GM12878 (cell line): Measurements from ENCODE around the gene PHGDH. TPM values are rescaled to one million over a fixed set of nuclear protein-coding genes. Genes with fewer than 3 reads are reported as not detected.

Experiments used
- ATAC-seq: fragments of 200-7000 bp; cut with Tn5 transposase; 3 replicates; pipeline ENCODE4 v1.9.1; 2020; ENCODE audit warnings: mild to moderate bottlenecking, moderate library complexity
- BruUV-seq: library from RNA; stranded (reverse); fragments of 400-500 nt; replicated peaks from 2 replicates; lab custom pipeline; 2021; lab: Mats Ljungman, UMichigan
- CTCF ChIA-PET: fragments of 300-600 bp; sonication (Branson Sonifier 250); formaldehyde crosslinking; extraction: SDS; loops from one replicate; lab custom pipeline; 2021; ENCODE audit warnings: inconsistent platforms; lab: Yijun Ruan, JAX
- POLR2A ChIA-PET: fragments of 350-600 bp; formaldehyde crosslinking; extraction: SDS; loops from one replicate; lab custom pipeline; 2021; ENCODE audit warnings: inconsistent platforms; lab: Charles Lee
- RAD21 ChIA-PET: fragments of 300-600 bp; sonication (Branson Sonifier 250); formaldehyde crosslinking; loops from one replicate; lab custom pipeline; 2023; ENCODE audit warnings: antibody characterized with exemption; ENCODE audit not compliant: unreplicated experiment; lab: Charles Lee
- SMC1A ChIA-PET: fragments of 300-600 bp; sonication (Branson Sonifier 250); formaldehyde crosslinking; loops from one replicate; lab custom pipeline; 2023; ENCODE audit not compliant: unreplicated experiment, uncharacterized antibody; lab: Charles Lee
- DNase-seq: peaks from one replicate; pipeline ENCODE4 v3.0.0-alpha.2; 2011; ENCODE audit warnings: low read depth, low spot score
- FAIRE-seq: peaks from 3 replicates; lab custom pipeline; 2011; peaks lifted over from hg19 to GRCh38; lab: Jason Lieb, UNC
- H2AFZ ChIP-seq: 2 replicates; pipeline ENCODE4 v1.6.0; 2011; ENCODE audit warnings: low read depth, low read length, control low read depth; ENCODE audit not compliant: control insufficient read depth
- H3K27ac ChIP-seq: 2 replicates; pipeline ENCODE4 v1.5.1; 2011; ENCODE audit warnings: control low read depth; ENCODE audit not compliant: control insufficient read depth, insufficient read depth
- H3K27me3 ChIP-seq, 2 experiments: replicated peaks in 1 of 2; 2 replicates each; pipeline versions ENCODE4 v1.6.0 to v1.6.1; 2011; ENCODE audit warnings: low read length in 1 of 2; ENCODE audit not compliant: control insufficient read depth in 2 of 2, insufficient read depth in 2 of 2
- H3K36me3 ChIP-seq, 2 experiments: 2 replicates each; pipeline ENCODE4 v1.5.1; 2011; ENCODE audit warnings: low read length in 1 of 2; ENCODE audit not compliant: control insufficient read depth in 2 of 2, insufficient read depth in 2 of 2
- H3K4me1 ChIP-seq: 2 replicates; pipeline ENCODE4 v1.6.1; 2011; ENCODE audit warnings: mild to moderate bottlenecking, low read length, moderate library complexity, mixed read lengths; ENCODE audit not compliant: control insufficient read depth, insufficient read depth
- H3K4me2 ChIP-seq: 2 replicates; pipeline ENCODE4 v1.6.0; 2011; ENCODE audit warnings: control low read depth; ENCODE audit not compliant: control insufficient read depth, insufficient read depth
- H3K4me3 ChIP-seq: fragments of 200-600 bp; sonication (generic); 2 replicates; pipeline ENCODE4 v1.5.1; 2016
- H3K79me2 ChIP-seq: 2 replicates; pipeline ENCODE4 v1.6.0; 2011; ENCODE audit warnings: low read length; ENCODE audit not compliant: control insufficient read depth, insufficient read depth
- H3K9ac ChIP-seq: 2 replicates; pipeline ENCODE4 v1.8.0; 2011; ENCODE audit warnings: low read length, control low read depth, mixed read lengths; ENCODE audit not compliant: control insufficient read depth, insufficient read depth
- H3K9me3 ChIP-seq: replicated peaks from 3 replicates; pipeline ENCODE4 v1.5.1; 2011; ENCODE audit warnings: mild to moderate bottlenecking, low read length; ENCODE audit not compliant: control insufficient read depth, insufficient read depth
- H4K20me1 ChIP-seq: 2 replicates; pipeline ENCODE4 v1.6.0; 2011; ENCODE audit not compliant: control insufficient read depth, insufficient read depth
- BCL11A ChIP-seq: IDR thresholded peaks from 2 replicates; pipeline ENCODE4 v1.6.1; 2011; ENCODE audit warnings: low read depth, low read length
- BCL3 ChIP-seq: IDR thresholded peaks from 2 replicates; pipeline ENCODE4 v1.6.1; 2011; ENCODE audit warnings: borderline replicate concordance, low read depth, mild to moderate bottlenecking, moderate library complexity, low read length; ENCODE audit not compliant: insufficient read depth, poor library complexity, severe bottlenecking
- CREM ChIP-seq: IDR thresholded peaks from 2 replicates; pipeline ENCODE4 v1.6.1; 2014; ENCODE audit warnings: antibody characterized with exemption, low read depth
- DPF2 ChIP-seq: fragments of 450-650 bp; IDR thresholded peaks from 2 replicates; pipeline ENCODE4 v1.6.1; 2017; ENCODE audit warnings: mild to moderate bottlenecking
- ELK1 ChIP-seq: IDR thresholded peaks from 2 replicates; pipeline ENCODE4 v1.6.1; 2012; ENCODE audit warnings: low read depth, low read length, improper control_type of control experiment
- GABPA ChIP-seq: IDR thresholded peaks from 2 replicates; pipeline ENCODE4 v1.6.1; 2014; ENCODE audit warnings: antibody characterized with exemption, low read depth, mild to moderate bottlenecking, inconsistent platforms
- NR2C1 ChIP-seq: fragments of 450-650 bp; IDR thresholded peaks from 2 replicates; pipeline ENCODE4 v1.6.1; 2017; ENCODE audit warnings: antibody characterized with exemption, mild to moderate bottlenecking, moderate library complexity
- RELB ChIP-seq: fragments of 450-650 bp; IDR thresholded peaks from 2 replicates; pipeline ENCODE4 v1.6.1; 2017; ENCODE audit warnings: low read depth, mild to moderate bottlenecking, moderate library complexity
- SIN3A ChIP-seq: IDR thresholded peaks from 2 replicates; pipeline ENCODE4 v1.6.1; 2012; ENCODE audit warnings: low read depth, low read length, improper control_type of control experiment
- SMARCA5 ChIP-seq: fragments of 450-650 bp; IDR thresholded peaks from 2 replicates; pipeline ENCODE4 v1.6.1; 2017; ENCODE audit warnings: mild to moderate bottlenecking
- SP1 ChIP-seq: IDR thresholded peaks from one replicate; pipeline ENCODE4 v1.6.1; 2011; ENCODE audit warnings: low read depth, low read length
- SUZ12 ChIP-seq: fragments of 200-600 bp; sonication (generic); IDR thresholded peaks from one replicate; pipeline ENCODE4 v1.6.1; 2018; ENCODE audit warnings: antibody characterized with exemption, mild to moderate bottlenecking; ENCODE audit not compliant: unreplicated experiment
- USF2 ChIP-seq: IDR thresholded peaks from 2 replicates; pipeline ENCODE4 v1.6.1; 2011; ENCODE audit warnings: low read depth, low read length, improper control_type of control experiment, borderline replicate concordance
- ZNF24 ChIP-seq: fragments of 450-650 bp; IDR thresholded peaks from 2 replicates; pipeline ENCODE4 v1.6.1; 2017; ENCODE audit warnings: antibody characterized with exemption, mild to moderate bottlenecking
- ZNF592 ChIP-seq: fragments of 450-650 bp; IDR thresholded peaks from 2 replicates; pipeline ENCODE4 v1.6.1; 2017; ENCODE audit warnings: mild to moderate bottlenecking, moderate library complexity
- WGBS: methylation state at CpG from one replicate; pipeline ENCODE4 v1.1.6; 2016; ENCODE audit warnings: low lambda C conversion rate; ENCODE audit not compliant: insufficient replicate concordance, insufficient coverage; ENCODE audit errors: missing lambda C conversion rate; 5-methylcytosine and 5-hydroxymethylcytosine counted together
- in situ Hi-C: fragments of 300-500 bp; cut with MboI; formaldehyde crosslinking; loops from 9 replicates; pipeline ENCODE4 v1.14.3; 2018; ENCODE audit warnings: mixed read lengths
- intact Hi-C: fragments of 100-400 bp; cut with micrococcal nuclease; formaldehyde crosslinking; loops from one replicate; pipeline ENCODE4 v1.14.2; 2022; ENCODE audit not compliant: unreplicated experiment
- polyA plus RNA-seq, 11 experiments: library from polyadenylated mRNA; depleted of rRNA in 4 of 11; unstranded in 6 of 11; stranded (reverse) in 5 of 11; fragments of >200 nt; fragmentation: Nextera tagmentation in 4 of 11; fragmentation: Illumina TruSeq in 1 of 11; extraction: Ambion mirVana in 4 of 11; extraction: Trizol in 1 of 11; gene quantifications; 1 replicate in 1 of 11; 2 replicates in 10 of 11; pipeline versions ENCODE4 v1.2.1 to v1.2.3, GENCODE V29; 2011 to 2016; ENCODE audit warnings: inconsistent platforms in 2 of 11, missing spikeins in 2 of 11, low read depth in 1 of 11
- total RNA-seq, 4 experiments: library from RNA; depleted of rRNA in 3 of 4; stranded (reverse); fragments of >200 nt in 3 of 4; fragmentation: Illumina TruSeq in 1 of 4; extraction: Trizol in 1 of 4; gene quantifications; 2 replicates each; pipeline versions ENCODE4 v1.2.1 to v1.2.3, GENCODE V29; 2013 to 2021

The PHGDH gene
- total and polyA plus RNA-seq, 10 of the 15 experiments (the other 5 are each of a cell fraction or from before 2014, with no cell fraction given) = 3.9 to 47.8 (median 25.9) TPM

- Histone ChIP-seq H3K27me3 (0 out of 4 replicates have a peak, but pooled peaks cover 0 to 2% of the 10 kb centered on the region in 2 experiments), H3K79me2 (no peaks in the 10 kb centered on the region), H3K9ac (no peak overlapping the region), H3K27ac (no peak overlapping the region), H3K36me3 (no peaks in the 10 kb centered on the region), H3K4me2 (no peak overlapping the region), H3K4me3 (no peak overlapping the region), H2AFZ (no peak overlapping the region), H3K9me3 (no peaks in the 10 kb centered on the region), H4K20me1 (no peaks in the 10 kb centered on the region), H3K4me1 (no peaks in the 10 kb centered on the region)
- ChIA-PET RAD21 (interaction anchor here (0.7 to 1.2 kb wide), 2 partner anchors 63 to 74 kb away, joined by 3 read pairs; no protein-coding TSS in a partner anchor), SMC1A (interaction anchor here (0.8 to 1.2 kb wide), 3 partner anchors 11 to 68 kb away, joined by 3 to 4 read pairs (median 4); no protein-coding TSS in a partner anchor), CTCF (interaction anchor here (1.0 to 2.1 kb wide), 4 partner anchors 8 to 25 kb away, joined by 3 to 7 read pairs (median 4); no protein-coding TSS in a partner anchor), POLR2A (no interaction called here)
- FAIRE-seq (no peak), DNase-seq (no peak), ATAC-seq (no peak)
- in situ Hi-C loops = no loop called here
- intact Hi-C loops = no loop called here
- BruUV-seq = no TSS peak
- no peak for TF ChIP-seq RELB
- no peak for TF ChIP-seq NR2C1
- TF ChIP-seq BCL3 = no peak
- no peak for TF ChIP-seq CREM
- TF ChIP-seq BCL11A = no peak
- no peak for TF ChIP-seq DPF2
- TF ChIP-seq GABPA = no peak
- TF ChIP-seq SIN3A = no peak
- TF ChIP-seq ELK1 = no peak
- no peak for TF ChIP-seq ZNF24
- TF ChIP-seq SUZ12 = no peak
- TF ChIP-seq ZNF592 = no peak
- TF ChIP-seq SP1 = no peak
- TF ChIP-seq USF2 = no peak
- TF ChIP-seq SMARCA5 = no peak
- 44% methylated on average over 1 of the region's 1 CpG for WGBS
These were observed 27.8 kb upstream of the PHGDH start for GRCh38 chr1:119683893-119684292.
